AG09309 (cell line): Measurements from ENCODE around the gene SND1.
A peak's percentile ranks its signal among the peaks of the same experiment; 100 is the strongest.

ENCODE experiments used
- DNase-seq: peaks from one replicate; pipeline ENCODE4 v3.0.0-alpha.2; 2010; ENCODE audit warnings: low read depth
- H3K4me3 ChIP-seq: 2 replicates; pipeline ENCODE4 v1.5.1; 2011; ENCODE audit warnings: mild to moderate bottlenecking, low read depth, low read length, moderate library complexity; ENCODE audit not compliant: control insufficient read depth
- TF ChIP-seq, protein P1 (sequence below): IDR thresholded peaks from 2 replicates; pipeline ENCODE4 v1.5.1; 2011; ENCODE audit warnings: mild to moderate bottlenecking, low read depth, low read length, inconsistent platforms; ENCODE audit not compliant: insufficient read depth, control insufficient read depth; ENCODE audit errors: missing control alignments

Gene SND1

DNA sequence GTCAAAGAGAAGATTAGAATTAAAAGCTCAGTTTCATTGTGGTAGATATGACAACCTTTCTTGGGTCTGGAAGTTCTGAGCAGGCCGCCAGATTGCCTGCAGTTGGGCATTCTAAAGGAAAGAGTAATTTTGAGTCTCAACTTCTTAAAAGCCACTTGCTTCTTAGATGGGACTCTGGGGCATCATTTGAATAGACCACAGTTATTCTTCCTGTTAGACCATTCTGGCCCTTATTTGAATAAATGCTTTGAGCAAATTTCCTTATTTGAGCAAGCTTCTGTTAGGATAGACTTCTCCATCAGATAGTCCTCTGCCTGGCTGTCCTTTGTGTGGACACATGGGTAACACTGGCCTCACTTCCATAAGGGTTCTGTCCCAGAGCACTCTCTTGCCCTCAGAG lies 40.2 kb downstream of the SND1 start:
- TF ChIP-seq, protein P1, sequence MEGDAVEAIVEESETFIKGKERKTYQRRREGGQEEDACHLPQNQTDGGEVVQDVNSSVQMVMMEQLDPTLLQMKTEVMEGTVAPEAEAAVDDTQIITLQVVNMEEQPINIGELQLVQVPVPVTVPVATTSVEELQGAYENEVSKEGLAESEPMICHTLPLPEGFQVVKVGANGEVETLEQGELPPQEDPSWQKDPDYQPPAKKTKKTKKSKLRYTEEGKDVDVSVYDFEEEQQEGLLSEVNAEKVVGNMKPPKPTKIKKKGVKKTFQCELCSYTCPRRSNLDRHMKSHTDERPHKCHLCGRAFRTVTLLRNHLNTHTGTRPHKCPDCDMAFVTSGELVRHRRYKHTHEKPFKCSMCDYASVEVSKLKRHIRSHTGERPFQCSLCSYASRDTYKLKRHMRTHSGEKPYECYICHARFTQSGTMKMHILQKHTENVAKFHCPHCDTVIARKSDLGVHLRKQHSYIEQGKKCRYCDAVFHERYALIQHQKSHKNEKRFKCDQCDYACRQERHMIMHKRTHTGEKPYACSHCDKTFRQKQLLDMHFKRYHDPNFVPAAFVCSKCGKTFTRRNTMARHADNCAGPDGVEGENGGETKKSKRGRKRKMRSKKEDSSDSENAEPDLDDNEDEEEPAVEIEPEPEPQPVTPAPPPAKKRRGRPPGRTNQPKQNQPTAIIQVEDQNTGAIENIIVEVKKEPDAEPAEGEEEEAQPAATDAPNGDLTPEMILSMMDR: no peak
- H3K4me3 ChIP-seq: no peak overlapping the region
- DNase-seq: no peak

DNA sequence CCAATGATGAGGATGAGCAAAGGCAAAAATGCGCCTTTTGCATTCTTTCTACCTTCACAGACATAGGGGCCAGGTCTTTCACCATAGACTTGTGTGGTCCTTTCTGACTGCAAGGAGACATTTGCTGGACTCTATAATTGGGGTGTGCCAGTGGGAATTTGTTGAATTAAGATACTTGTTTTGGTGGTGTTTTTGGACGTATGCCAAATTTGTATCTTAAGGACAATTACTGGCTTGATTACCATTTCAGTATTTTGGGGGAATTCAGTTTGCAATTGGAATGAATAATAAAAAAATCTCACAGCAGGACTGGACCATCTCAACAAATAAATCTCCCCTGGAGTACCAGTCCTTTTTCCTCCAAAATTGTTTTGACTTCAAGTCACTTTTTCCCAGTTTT lies 47.9 kb downstream of the SND1 start:
- H3K4me3 ChIP-seq: no peak overlapping the region
- TF ChIP-seq, protein P1: no peak
- no peak for DNase-seq

DNA sequence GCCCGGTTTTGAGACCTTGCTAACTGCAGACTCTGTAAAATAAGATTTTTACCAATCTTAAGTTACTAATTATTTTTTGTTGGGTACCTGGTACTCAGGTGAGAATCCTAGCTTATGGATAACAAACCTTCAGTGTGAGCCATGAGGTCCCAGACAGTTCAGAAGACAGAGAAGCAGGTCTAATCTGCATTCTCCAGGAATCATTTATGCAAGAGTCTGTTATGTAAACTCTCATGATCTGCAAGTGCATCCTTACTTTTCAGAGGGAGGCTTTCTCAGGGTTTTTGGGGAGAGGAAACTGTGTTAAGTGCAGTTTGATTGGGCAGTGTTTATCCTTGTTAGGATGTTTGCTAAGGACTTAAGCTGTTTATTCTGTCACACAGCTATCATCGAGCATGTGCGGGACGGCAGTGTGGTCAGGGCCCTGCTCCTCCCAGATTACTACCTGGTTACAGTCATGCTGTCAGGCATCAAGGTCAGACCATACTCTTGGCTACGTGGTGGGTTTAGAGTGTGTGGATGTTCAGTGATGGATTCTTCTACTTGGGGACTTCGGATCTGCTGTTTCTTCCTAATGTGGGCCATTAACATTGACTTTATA lies 50.2 kb downstream of the SND1 start:
- no peak overlapping the region for H3K4me3 ChIP-seq
- TF ChIP-seq, protein P1: no peak
- DNase-seq: no peak

DNA sequence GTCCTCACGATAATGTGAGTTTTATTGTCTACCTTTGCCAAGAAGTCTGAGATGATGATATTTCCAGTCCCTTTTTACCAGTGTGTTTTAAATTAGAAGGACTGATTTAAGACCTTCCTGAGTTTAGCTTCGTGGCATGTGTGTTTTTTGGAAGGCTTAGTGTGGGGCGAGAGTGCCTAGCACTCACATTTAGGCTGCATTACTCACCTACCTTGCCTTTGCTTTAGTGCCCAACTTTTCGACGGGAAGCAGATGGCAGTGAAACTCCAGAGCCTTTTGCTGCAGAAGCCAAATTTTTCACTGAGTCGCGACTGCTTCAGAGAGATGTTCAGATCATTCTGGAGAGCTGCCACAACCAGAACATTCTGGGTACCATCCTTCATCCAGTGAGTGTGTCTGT lies 50.9 kb downstream of the SND1 start:
- H3K4me3 ChIP-seq: no peak overlapping the region
- TF ChIP-seq, protein P1: no peak
- peak; percentile 16 for DNase-seq

DNA sequence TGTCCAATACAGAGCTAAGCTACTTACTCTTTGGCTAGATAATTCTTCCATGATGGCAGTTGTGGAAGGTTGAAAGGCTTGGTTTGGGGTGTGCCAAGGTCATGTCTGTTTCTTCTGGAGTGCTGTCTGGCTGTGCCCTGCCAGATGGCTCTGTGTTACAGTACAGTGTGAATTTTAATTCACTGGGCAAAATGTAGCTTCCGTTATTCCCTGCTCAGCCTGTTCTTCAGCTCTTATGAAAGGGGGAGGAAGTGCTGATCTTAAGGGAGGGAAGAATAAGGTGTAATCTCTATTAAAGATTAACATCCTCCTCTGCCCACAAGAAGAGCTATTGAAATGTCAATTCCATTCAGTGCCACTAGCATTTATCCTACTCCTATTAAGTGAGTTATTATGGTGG lies 52.2 kb downstream of the SND1 start:
- no peak overlapping the region for H3K4me3 ChIP-seq
- no peak for DNase-seq
- TF ChIP-seq, protein P1: no peak

DNA sequence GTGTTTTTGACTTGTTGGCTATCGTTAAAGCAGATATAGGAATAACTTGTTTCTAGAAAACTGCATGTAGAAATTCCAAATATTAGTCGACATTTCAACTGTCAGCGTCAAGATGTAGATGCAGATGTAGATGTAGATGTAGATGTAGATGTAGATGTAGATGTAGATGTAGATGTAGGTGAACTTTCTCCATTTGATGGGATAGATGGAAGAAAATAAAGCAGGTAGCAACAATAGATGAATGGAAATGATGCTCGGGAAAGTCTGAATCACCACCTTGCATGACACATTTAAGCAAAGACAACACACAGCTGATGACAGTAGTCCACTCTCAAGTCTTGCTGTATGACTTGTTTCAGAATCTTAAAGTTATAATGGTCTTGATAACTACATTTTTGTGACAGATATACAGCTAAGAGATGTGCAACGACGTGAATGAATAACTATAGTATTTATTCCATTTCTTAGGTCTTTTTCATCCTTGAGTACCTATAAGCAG lies 53.5 kb downstream of the SND1 start:
- TF ChIP-seq, protein P1: no peak
- no peak overlapping the region for H3K4me3 ChIP-seq
- no peak for DNase-seq
